Gastroesophageal sphincter (tissue), 4 donors: ENCODE results near the gene CEBPB. TPM values are rescaled to one million over a fixed set of nuclear protein-coding genes. Genes with fewer than 3 reads are reported as not detected.
"Not testable (repeated sequence)": the region's sequence is repeated elsewhere in the genome, so short reads cannot be mapped to it uniquely, and the experiment has no call there.

Experiments used
- ATAC-seq: fragments of 150-250 bp; one replicate; pipeline ENCODE4 v1.9.1; 2016; ENCODE audit warnings: mild to moderate bottlenecking, moderate library complexity
- H3K27ac ChIP-seq, 4 donors: fragments of 200-600 bp; sonication (generic) in 3 of 4; 1 replicate in 3 of 4; 2 replicates in 1 of 4; pipeline ENCODE4 v1.5.1; 2016 to 2019
- H3K27me3 ChIP-seq: fragments of 200-600 bp; sonication (generic); one replicate; pipeline ENCODE4 v1.5.1; 2019
- H3K36me3 ChIP-seq, 2 donors: fragments of 200-600 bp; sonication (generic); one replicate each; pipeline ENCODE4 v1.5.1; 2019; ENCODE audit warnings: control low read depth in 1 of 2
- H3K4me1 ChIP-seq, 3 donors: fragments of 200-600 bp; sonication (generic); 1 replicate in 2 of 3; 2 replicates in 1 of 3; pipeline ENCODE4 v1.5.1; 2016 to 2019; ENCODE audit warnings: control low read depth in 2 of 3
- H3K4me3 ChIP-seq, 2 donors: fragments of 200-600 bp; sonication (generic); one replicate each; pipeline ENCODE4 v1.5.1; 2019; ENCODE audit warnings: mild to moderate bottlenecking in 1 of 2, moderate library complexity in 1 of 2
- H3K9me3 ChIP-seq, 3 donors: fragments of 200-600 bp; sonication (generic); one replicate each; pipeline ENCODE4 v1.5.1; 2017 to 2019; ENCODE audit warnings: control low read depth in 2 of 3
- EP300 ChIP-seq: sonication (generic); formaldehyde crosslinking; IDR thresholded peaks from one replicate; pipeline ENCODE4 v1.6.1; 2017; ENCODE audit warnings: antibody characterized with exemption, mild to moderate bottlenecking
- POLR2A ChIP-seq, 2 donors: fragments of 450-650 bp; IDR thresholded peaks; one replicate each; pipeline ENCODE4 v1.6.1; 2017; ENCODE audit warnings: antibody characterized with exemption in 2 of 2, mild to moderate bottlenecking in 2 of 2, moderate library complexity in 1 of 2
- POLR2AphosphoS5 ChIP-seq: sonication (generic); formaldehyde crosslinking; IDR thresholded peaks from one replicate; pipeline ENCODE4 v1.6.1; 2017; ENCODE audit warnings: antibody characterized with exemption
- WGBS, 2 donors: methylation state at CpG; one replicate each; pipeline ENCODE4 v1.1.5; 2018; ENCODE audit warnings: low coverage in 1 of 2; 5-methylcytosine and 5-hydroxymethylcytosine counted together
- total RNA-seq, 4 donors: library from RNA; depleted of rRNA; stranded (reverse); fragments of >200 nt; gene quantifications; one replicate each; pipeline ENCODE4 v1.1.0, GENCODE V29; 2016
- TF ChIP-seq, protein P1 (sequence below), 4 experiments: fragments of 200-600 bp in 2 of 4; fragments of 450-650 bp in 2 of 4; sonication (generic) in 1 of 4; IDR thresholded peaks; one replicate each; pipeline ENCODE4 v1.5.1; 2017 to 2019; ENCODE audit warnings: antibody characterized with exemption in 4 of 4, mild to moderate bottlenecking in 2 of 4, moderate library complexity in 2 of 4

CEBPB gene
- total RNA-seq, 4 donors from 2014 or later, result 85.2 to 125 (median 108) TPM

DNA sequence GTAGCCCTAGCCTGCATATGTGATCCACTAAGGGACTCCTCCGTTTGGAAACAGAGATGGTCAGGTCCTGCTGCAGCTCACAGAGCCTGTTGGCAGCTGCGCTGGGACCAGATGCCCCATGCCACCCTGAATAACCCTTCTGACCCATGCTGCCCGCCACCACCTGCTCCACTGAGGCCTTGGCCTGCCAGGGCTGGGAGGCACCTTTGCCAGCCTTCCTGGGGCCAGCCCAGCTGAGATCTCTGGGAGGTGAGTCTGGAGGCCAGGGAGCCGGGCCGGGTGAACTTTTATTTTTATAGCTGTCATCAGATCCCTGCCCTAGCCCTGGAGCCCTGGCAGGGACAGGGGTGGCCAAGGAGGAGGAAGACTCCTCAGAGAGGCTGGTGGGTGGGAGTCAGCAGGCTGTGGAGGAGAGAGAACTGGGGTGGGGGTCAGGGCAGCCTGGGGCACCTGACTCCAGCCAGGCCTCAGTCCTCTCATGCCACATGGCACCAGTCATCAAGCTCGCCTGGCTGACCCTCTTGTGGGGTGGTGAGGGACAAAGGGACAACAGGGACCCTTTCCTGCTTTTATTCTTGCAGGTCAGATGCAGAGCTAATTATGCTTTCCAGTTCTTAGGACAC, 10.0 kb downstream of the CEBPB start:
- ATAC-seq, result no peak
- Histone ChIP-seq H3K4me1 (peaks cover 0 to 7% (median 0%) of the 10 kb centered on the region in 3 donors), H3K27ac (no peak overlapping the region), H3K9me3 (peaks cover 0 to 13% (median 0%) of the 10 kb centered on the region in 3 donors), H3K27me3 (no peaks in the 10 kb centered on the region), H3K36me3 (no peaks in the 10 kb centered on the region), H3K4me3 (no peak overlapping the region)
- 67 to 80% methylated on average over 1 of the region's 6 CpGs for WGBS, 2 donors
- TF ChIP-seq, protein P1, sequence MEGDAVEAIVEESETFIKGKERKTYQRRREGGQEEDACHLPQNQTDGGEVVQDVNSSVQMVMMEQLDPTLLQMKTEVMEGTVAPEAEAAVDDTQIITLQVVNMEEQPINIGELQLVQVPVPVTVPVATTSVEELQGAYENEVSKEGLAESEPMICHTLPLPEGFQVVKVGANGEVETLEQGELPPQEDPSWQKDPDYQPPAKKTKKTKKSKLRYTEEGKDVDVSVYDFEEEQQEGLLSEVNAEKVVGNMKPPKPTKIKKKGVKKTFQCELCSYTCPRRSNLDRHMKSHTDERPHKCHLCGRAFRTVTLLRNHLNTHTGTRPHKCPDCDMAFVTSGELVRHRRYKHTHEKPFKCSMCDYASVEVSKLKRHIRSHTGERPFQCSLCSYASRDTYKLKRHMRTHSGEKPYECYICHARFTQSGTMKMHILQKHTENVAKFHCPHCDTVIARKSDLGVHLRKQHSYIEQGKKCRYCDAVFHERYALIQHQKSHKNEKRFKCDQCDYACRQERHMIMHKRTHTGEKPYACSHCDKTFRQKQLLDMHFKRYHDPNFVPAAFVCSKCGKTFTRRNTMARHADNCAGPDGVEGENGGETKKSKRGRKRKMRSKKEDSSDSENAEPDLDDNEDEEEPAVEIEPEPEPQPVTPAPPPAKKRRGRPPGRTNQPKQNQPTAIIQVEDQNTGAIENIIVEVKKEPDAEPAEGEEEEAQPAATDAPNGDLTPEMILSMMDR (IDR thresholded peaks at IDR 0.05), result no peak
- no peak for TF ChIP-seq POLR2A (IDR thresholded peaks at IDR 0.05)
- no peak for TF ChIP-seq POLR2AphosphoS5
- TF ChIP-seq EP300, result no peak

DNA sequence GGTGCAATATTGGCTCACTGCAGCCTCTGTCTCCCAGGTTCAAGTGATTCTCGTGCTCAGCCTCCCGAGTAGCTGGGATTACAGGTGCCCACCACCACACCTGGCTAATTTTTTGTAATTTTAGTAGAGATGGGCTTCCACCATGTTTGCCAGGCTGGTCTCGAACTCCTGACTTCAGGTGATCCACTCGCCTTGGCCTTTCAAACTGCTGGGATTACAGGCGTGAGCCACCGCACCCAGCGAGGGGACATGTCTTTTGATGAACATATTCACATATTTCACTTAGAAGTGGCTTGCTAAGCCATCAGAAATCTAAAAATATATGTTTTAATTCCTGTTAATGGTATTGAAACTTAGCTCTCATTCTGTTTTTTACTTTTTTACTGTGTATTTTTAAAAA, 11.1 kb downstream of the CEBPB start:
- peaks cover 0 to 13% (median 0%) of the 10 kb centered on the region in 3 donors for H3K9me3 ChIP-seq
- not testable (repeated sequence) for ATAC-seq, H3K4me1 ChIP-seq, H3K4me3 ChIP-seq, H3K27me3 ChIP-seq, H3K27ac ChIP-seq, H3K36me3 ChIP-seq
- 94 to 100% methylated on average over 6 to 7 of the region's 7 CpGs for WGBS, 2 donors

DNA sequence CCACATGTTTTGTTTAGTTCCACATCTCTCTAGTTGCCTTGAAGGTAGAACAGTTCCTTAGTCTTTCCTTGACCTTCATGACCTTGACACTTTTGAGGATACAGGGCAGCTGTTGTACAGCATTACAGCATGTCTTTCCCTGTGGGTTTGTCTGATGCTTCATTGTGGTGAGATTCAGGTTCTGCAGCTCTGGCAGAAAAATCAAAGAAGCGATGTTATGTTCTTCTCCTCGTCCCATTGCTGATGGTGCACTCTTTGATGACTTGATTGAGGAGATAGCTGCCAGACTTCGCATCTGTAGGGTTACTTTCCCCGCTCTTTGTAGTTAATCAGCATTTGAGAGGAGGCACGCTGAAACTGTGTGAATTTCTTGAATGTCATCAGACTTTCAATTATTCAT, 12.0 kb downstream of the CEBPB start:
- no peak for ATAC-seq
- Histone ChIP-seq H3K4me3 (no peak overlapping the region), H3K27ac (no peak overlapping the region), H3K4me1 (no peaks in the 10 kb centered on the region), H3K36me3 (no peaks in the 10 kb centered on the region), H3K9me3 (peaks cover 0 to 13% (median 0%) of the 10 kb centered on the region in 3 donors), H3K27me3 (no peaks in the 10 kb centered on the region)
- 81 to 100% methylated on average over 1 to 5 of the region's 5 CpGs for WGBS, 2 donors
- TF ChIP-seq, protein P1 (IDR thresholded peaks at IDR 0.05), result no peak
- no peak for TF ChIP-seq POLR2A (IDR thresholded peaks at IDR 0.05)
- no peak for TF ChIP-seq EP300
- TF ChIP-seq POLR2AphosphoS5, result no peak

DNA sequence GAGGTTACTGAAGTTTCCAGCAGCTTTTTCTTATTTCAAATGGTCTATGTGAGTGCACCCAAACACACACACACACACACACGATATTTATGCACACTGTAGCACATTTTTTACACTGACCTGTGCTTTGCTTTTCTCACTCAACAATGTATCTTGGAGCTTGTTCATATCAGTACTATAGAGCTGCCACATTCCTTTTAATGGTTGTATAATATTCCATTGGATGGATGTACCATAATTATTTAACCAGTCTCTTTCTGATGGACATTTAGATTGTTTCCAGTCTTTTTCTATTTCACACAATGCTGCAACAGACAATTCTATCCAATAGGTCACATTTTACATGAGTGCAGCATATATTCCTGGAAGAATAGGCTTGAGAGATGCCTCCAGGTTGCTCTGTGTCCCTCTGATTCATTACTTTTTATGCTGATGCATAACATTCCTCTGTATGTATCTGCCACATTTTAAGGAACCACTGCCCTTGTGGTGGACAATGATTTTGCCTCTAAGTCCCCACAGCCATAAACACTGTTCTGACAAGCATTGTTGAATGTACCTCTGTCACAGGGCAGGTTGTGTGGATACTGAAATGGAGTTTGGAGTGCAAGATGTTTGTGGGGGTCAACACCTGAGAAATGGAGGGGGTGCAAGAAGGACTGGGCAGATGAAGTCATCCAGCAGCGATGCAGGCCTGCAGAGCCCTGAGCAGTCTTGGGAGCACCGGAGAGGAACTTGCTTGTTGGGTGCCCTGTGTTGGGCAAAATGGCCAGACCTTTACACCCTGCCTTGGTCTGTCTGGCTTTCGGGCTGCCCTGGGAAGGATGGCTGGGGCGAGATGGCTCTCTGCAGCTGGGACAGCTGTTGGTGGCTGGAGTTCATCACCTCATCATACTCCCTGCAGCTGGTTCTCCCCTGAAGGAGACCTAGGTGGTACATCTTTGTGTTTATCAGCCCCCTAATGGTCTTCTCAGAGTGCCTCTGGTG, 13.6 kb downstream of the CEBPB start:
- no peaks in the 10 kb centered on the region for H3K4me1 ChIP-seq
- H3K27me3 ChIP-seq, result no peaks in the 10 kb centered on the region
- peaks cover 0 to 13% (median 0%) of the 10 kb centered on the region in 3 donors for H3K9me3 ChIP-seq
- H3K27ac ChIP-seq, result no peak overlapping the region
- ATAC-seq, result no peak
- H3K4me3 ChIP-seq, result no peak overlapping the region
- no peaks in the 10 kb centered on the region for H3K36me3 ChIP-seq
- TF ChIP-seq POLR2A (IDR thresholded peaks at IDR 0.05) (no peak), EP300 (no peak), POLR2AphosphoS5 (no peak)
- TF ChIP-seq, protein P1 (IDR thresholded peaks at IDR 0.05), result no peak
- 98 to 100% methylated on average over 2 to 3 of the region's 5 CpGs for WGBS, 2 donors

DNA sequence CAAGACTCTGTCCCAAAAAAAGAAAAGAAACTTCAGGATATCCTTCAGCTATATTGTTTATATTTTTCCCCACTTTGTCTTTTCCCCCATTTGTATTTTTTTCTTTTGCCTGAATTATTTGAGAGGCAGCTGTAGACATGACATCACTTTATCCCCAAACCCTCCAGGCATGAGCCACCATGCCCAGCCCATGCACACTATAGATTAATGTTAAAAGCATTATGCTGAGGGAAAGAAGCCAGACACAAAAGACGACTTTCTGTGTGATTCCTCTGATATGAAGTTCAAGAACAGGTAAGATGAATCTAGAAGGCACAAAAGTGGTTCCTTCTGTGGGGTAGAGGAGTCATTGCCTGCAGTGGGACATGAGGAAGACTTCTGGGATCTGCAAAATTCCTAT, 16.4 kb downstream of the CEBPB start:
- no peak overlapping the region for H3K4me3 ChIP-seq
- ATAC-seq, result no peak
- no peaks in the 10 kb centered on the region for H3K36me3 ChIP-seq
- H3K27ac ChIP-seq, result no peak overlapping the region
- no peak for TF ChIP-seq EP300
- TF ChIP-seq POLR2AphosphoS5, result no peak
- TF ChIP-seq, protein P1 (IDR thresholded peaks at IDR 0.05), result no peak
- no peak for TF ChIP-seq POLR2A (IDR thresholded peaks at IDR 0.05)
- WGBS, 2 donors, result 33 to 40% methylated on average over 1 of the region's 1 CpG
- H3K27me3 ChIP-seq, result no peaks in the 10 kb centered on the region
- peaks cover 0 to 8% (median 0%) of the 10 kb centered on the region in 3 donors for H3K9me3 ChIP-seq
- H3K4me1 ChIP-seq, result no peaks in the 10 kb centered on the region
